BJ (cell line): ENCODE results near the gene RIPK3. TPM values are rescaled to one million over a fixed set of nuclear protein-coding genes. Genes with fewer than 3 reads are reported as not detected.
A peak's percentile ranks its signal among the peaks of the same experiment; 100 is the strongest.
"Not testable (repeated sequence)": the region's sequence is repeated elsewhere in the genome, so short reads cannot be mapped to it uniquely, and the experiment has no call there.

ENCODE experiments used
- CTCF ChIA-PET: fragments of 350-600 bp; formaldehyde crosslinking; extraction: SDS; loops from one replicate; lab custom pipeline; 2021; ENCODE audit warnings: antibody characterized with exemption, inconsistent platforms; lab: Yijun Ruan, JAX
- POLR2A ChIA-PET: fragments of 300-600 bp; sonication (Branson Sonifier 250); formaldehyde crosslinking; extraction: SDS; loops from one replicate; lab custom pipeline; 2021; ENCODE audit warnings: antibody characterized with exemption; lab: Charles Lee
- DNase-seq: peaks from one replicate; pipeline ENCODE4 v3.0.0-alpha.2; 2011; ENCODE audit warnings: low read depth
- H3K27me3 ChIP-seq: 2 replicates; pipeline ENCODE4 v1.6.0; 2011; ENCODE audit warnings: low read length; ENCODE audit not compliant: control insufficient read depth, insufficient read depth
- H3K36me3 ChIP-seq: 2 replicates; pipeline ENCODE4 v1.5.1; 2011; ENCODE audit warnings: low read length; ENCODE audit not compliant: control insufficient read depth, insufficient read depth
- H3K4me3 ChIP-seq: 2 replicates; pipeline ENCODE4 v1.5.1; 2011; ENCODE audit warnings: low read depth, mild to moderate bottlenecking, control low read depth, low read length
- polyA plus RNA-seq: library from polyadenylated mRNA; depleted of rRNA; stranded (reverse); fragments of >200 nt; gene quantifications from 2 replicates; pipeline ENCODE4 v1.2.3, GENCODE V29; 2011
- TF ChIP-seq, protein P1 (sequence below): IDR thresholded peaks from 2 replicates; pipeline ENCODE4 v1.5.1; 2011; ENCODE audit warnings: low read depth, mild to moderate bottlenecking, control low read depth, inconsistent platforms, low read length, moderate library complexity; ENCODE audit not compliant: insufficient read depth

Gene RIPK3
- polyA plus RNA-seq, 1 experiment, result 4.4 TPM

DNA sequence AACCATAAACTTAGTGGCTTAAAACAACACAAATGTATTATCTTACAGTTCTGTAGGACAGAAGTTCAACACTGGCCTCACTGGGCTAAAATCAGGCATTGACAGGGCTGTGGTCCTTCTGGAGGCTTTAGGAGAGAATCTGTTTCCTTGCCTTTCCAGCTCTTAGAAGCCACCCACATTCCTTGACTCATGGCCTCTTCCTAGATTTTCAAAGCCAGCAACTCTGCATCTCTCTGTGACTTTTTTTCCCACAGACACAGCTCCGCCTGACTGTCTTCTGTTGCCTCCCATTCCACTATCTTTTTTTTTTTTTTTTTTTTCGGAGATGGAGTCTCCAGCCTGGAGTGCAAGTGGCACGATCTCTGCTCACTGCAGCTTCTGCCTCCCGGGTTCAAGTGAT is 16.4 kb upstream of the RIPK3 start:
- DNase-seq, result no peak
- CTCF ChIA-PET, result interaction anchor here (0.6 to 1.9 kb wide), 3 partner anchors 10 to 57 kb away, joined by 3 to 10 read pairs (median 4); partner anchors contain the start of genes DHRS1 and NOP9

GRCh38 chr14:24355009-24355408 is 15.2 kb upstream of the RIPK3 start:
- ChIA-PET POLR2A (no interaction called here), CTCF (no interaction called here)
- H3K4me3 ChIP-seq, result no peak overlapping the region
- H3K36me3 ChIP-seq, result no peaks in the 10 kb centered on the region
- TF ChIP-seq, protein P1, sequence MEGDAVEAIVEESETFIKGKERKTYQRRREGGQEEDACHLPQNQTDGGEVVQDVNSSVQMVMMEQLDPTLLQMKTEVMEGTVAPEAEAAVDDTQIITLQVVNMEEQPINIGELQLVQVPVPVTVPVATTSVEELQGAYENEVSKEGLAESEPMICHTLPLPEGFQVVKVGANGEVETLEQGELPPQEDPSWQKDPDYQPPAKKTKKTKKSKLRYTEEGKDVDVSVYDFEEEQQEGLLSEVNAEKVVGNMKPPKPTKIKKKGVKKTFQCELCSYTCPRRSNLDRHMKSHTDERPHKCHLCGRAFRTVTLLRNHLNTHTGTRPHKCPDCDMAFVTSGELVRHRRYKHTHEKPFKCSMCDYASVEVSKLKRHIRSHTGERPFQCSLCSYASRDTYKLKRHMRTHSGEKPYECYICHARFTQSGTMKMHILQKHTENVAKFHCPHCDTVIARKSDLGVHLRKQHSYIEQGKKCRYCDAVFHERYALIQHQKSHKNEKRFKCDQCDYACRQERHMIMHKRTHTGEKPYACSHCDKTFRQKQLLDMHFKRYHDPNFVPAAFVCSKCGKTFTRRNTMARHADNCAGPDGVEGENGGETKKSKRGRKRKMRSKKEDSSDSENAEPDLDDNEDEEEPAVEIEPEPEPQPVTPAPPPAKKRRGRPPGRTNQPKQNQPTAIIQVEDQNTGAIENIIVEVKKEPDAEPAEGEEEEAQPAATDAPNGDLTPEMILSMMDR, result no peak
- H3K27me3 ChIP-seq, result peaks cover 2% of the 10 kb centered on the region; the same call in 1 of the 2 replicates
- no peak for DNase-seq

More for the DNA sequence above, 16.4 kb upstream of the RIPK3 start:
- H3K4me3 ChIP-seq, result no peak overlapping the region
- no peaks in the 10 kb centered on the region for H3K27me3 ChIP-seq
- TF ChIP-seq, protein P1, result no peak
- no peaks in the 10 kb centered on the region for H3K36me3 ChIP-seq
- POLR2A ChIA-PET, result no interaction called here

DNA sequence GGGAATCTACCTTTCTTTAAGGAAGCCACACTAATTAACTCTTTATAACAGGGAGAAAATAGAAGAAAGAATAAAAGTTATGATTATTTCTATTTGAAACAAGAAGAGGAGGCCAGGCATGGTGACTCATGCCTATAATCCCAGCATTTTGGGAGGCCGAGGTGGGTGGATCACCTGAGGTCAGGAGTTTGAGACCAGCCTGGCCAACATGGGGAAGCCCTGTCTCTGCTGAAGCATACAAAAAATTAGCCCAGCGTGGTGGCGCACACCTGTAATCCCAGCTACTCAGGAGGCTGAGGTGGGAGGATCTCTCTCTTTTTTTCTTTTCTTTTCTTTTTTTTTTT is 14.7 kb upstream of the RIPK3 start:
- H3K4me3 ChIP-seq, H3K36me3 ChIP-seq, H3K27me3 ChIP-seq, POLR2A ChIA-PET, CTCF ChIA-PET, DNase-seq: not testable (repeated sequence)

- no peak for DNase-seq
- POLR2A ChIA-PET, result no interaction called here
- H3K36me3 ChIP-seq, result no peaks in the 10 kb centered on the region
- H3K27me3 ChIP-seq, result peaks cover 6% of the 10 kb centered on the region; the same call in 1 of the 2 replicates
- H3K4me3 ChIP-seq, result no peak overlapping the region
- TF ChIP-seq, protein P1, result no peak
- CTCF ChIA-PET, result interaction anchor here (1.0 kb wide), 1 partner anchor 20 kb away, joined by 3 read pairs; no protein-coding TSS in a partner anchor
Measured at GRCh38 chr14:24353559-24354481, 14.0 kb upstream of the RIPK3 start.

- no peak for DNase-seq
- peaks cover 6% of the 10 kb centered on the region; the same call in 1 of the 2 replicates for H3K27me3 ChIP-seq
- no peak overlapping the region for H3K4me3 ChIP-seq
- H3K36me3 ChIP-seq, result no peaks in the 10 kb centered on the region
- CTCF ChIA-PET, result interaction anchor here (0.8 to 4.2 kb wide), 9 partner anchors 11 to 86 kb away, joined by 3 to 42 read pairs (median 12); partner anchors contain the start of genes ADCY4, CBLN3, KHNYN and NFATC4
- TF ChIP-seq, protein P1, result peak; percentile 18
- POLR2A ChIA-PET, result interaction anchor here (0.6 to 0.9 kb wide), 2 partner anchors 14 to 15 kb away, joined by 3 to 8 read pairs; no protein-coding TSS in a partner anchor
Measured at GRCh38 chr14:24351517-24351916, 11.7 kb upstream of the RIPK3 start.
